Kasumi-1 (cell line): ENCODE results near the gene NAALADL2.

Source experiments
- DNase-seq, 2 experiments: peaks; one replicate each; lab custom pipeline; 2025; lab: John Stamatoyannopoulos, UW

Gene NAALADL2

GRCh38 chr3:174884776-174885568 is 25.8 kb downstream of the NAALADL2 start:
- DNase-seq = no peak

DNA sequence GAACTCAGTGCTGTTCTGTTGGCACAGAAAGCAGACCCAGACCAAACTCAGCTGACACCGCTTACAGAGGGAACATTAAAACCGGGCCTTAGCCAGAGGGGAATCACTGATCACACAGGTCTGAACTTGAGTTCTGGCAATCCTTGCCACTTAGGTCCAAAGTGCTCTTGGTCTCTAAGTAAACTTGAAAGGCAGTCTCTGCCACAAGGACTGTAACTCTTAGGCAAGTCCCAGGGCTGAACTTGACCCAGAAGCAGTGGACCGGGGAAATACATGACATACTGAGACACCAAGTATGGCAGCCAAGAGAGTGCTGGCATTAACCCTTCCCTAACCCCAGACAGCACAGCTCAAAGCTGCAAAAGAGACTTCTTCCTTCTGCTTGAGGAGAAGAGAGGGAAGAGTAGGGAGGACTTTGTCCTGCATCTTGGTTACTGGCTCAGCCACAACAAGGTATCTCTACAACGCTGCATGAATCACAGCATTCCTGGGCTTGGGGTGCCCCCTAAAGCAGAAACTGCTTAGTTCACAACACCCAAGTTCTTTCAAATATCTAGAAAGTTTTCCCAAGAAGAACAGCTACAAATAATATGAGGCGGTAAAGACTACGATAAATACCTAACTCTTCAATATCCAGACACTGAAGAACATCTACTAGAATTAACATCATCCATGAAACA is 32.5 kb downstream of the NAALADL2 start:
- no peak for DNase-seq

GRCh38 chr3:174907027-174907426 is 47.9 kb downstream of the NAALADL2 start:
- DNase-seq = no peak

DNA sequence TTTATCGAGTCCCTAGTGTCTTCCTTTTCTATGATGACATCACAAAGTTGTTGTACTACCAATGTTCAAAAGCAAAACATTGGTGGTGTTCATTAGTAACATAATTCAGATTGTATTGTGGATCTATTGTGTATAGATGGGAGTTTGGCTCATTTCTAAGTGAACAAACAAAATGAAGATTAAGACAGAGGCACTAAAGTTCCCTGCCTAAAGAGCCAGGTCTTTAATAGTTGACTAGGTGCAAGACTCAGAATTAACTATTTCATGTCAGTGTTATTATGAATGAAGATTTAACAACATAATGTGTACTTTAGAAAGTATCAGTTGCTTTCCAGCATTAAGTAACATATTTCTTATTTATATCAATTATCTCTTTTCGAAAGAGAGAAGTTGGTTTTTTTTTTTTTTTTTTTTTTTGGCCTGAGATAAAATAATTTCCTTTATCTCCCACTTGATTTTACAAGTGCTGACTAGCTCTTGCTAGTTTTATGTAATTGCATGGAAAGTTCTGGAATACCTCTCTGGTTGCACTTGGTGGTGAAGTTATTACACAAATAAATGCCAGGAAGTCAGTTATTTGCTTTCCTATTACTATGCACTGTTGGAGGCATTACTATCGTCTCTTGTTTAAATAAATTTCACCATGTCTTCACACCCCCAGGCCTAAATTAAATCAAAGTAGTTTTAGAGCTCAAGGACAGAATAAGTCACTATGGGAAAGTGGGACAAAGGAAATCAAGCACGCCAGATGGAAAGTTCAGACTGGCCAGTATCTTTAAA is 48.7 kb downstream of the NAALADL2 start:
- no peak for DNase-seq

- DNase-seq = no peak
Measured at GRCh38 chr3:174931473-174932353, 72.6 kb downstream of the NAALADL2 start.

- no peak for DNase-seq
Measured at GRCh38 chr3:174936590-174936989, 77.5 kb downstream of the NAALADL2 start.

DNA sequence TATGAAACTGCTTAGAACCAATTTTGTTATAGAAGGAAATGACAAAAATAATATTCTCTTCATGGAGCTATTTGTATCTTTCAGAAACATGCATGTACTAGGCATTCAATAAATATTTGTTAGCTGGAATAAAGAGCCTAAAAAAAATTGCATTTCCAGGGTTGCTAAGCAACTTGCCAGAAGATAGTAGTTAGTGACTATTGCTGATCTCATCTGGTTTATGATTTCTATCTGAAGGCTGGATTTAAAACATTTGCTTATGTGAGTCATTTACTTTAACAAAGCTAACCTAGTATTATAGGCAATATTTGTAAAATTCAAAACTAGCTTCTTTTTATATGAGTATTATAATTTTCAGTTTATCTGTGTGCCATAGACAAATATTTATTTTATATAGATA is 78.3 kb downstream of the NAALADL2 start:
- DNase-seq = no peak

DNA sequence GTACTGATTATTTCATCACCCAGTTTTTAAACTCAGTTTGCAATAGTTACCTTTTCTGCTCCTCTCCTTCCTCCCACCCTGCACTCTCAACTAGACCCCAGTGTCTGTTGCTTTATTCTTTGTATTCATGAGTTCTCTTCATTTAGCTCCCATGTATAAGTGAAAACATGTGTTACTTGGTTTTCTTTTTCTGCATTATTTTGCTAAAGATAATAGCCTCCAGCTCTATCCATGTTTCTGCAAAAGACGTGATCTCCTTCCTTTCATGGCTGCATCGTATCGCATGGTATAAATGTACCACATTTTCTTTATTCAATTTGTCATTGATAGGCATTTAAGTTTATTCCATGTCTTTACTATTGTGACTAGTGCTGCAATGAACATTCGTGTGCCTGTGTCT is 79.0 kb downstream of the NAALADL2 start:
- no peak for DNase-seq

GRCh38 chr3:174940151-174940550 is 81.0 kb downstream of the NAALADL2 start:
- no peak for DNase-seq

DNA sequence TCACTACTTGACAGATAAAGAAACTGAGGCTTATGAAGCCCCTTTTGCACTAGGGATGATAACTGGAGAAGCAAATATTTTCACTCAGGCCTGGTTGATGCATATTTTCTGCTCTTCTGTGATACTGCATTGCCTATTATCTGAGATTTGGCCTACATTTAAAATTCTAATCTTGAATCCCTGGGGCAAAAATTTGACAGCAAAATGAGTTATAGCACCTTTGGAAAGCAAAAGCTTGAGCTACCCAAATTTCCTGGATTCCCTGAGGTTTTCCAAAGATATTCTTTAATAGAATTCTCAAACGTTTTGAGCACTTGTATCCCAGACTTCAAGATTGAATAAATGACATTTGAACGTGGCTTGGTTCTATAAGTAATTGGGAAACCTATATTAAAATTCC is 86.1 kb downstream of the NAALADL2 start:
- DNase-seq = no peak

GRCh38 chr3:174945951-174946350 is 86.8 kb downstream of the NAALADL2 start:
- no peak for DNase-seq

- DNase-seq = no peak
Measured at GRCh38 chr3:174949523-174949922, 90.4 kb downstream of the NAALADL2 start.

DNA sequence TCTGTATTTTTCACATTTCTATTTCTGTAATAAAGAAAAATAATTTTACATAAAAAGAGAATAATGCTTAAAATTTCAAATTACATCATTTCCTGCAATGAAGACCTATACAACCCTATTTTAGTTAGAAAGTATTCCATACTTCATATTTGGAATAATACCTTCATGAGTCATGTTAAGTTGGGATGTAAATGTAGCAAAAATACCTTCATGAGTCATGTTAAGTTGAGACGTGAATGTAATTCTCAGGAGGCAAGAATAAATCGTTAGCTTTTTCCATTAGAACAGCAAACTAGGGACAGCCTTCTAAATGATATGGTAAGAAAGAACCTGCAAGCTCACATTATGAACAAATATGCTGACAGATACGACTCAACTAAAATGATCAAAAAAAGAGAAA is 91.9 kb downstream of the NAALADL2 start:
- no peak for DNase-seq

GRCh38 chr3:174951498-174952005 is 92.4 kb downstream of the NAALADL2 start:
- DNase-seq = no peak

DNA sequence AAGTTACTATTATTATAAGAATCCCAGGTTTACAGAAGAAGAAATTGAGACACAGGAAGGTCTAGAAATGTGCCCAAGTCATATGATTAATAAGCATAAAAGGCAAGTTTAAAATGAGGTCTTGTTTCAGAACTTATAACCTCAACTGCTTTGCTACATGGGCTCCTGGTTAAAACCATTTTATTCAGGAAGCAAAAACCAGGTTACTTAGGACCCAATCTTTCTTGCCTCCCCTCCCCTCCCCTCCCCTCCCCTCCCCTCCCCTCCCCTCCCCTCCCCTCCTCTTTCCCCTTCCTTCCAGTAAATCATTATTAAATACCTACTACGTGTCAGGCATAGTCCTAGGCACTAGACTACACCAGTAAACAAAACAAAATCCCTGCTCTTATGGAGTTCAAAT is 93.9 kb downstream of the NAALADL2 start:
- DNase-seq = no peak

- no peak for DNase-seq
Measured at GRCh38 chr3:174955513-174956016, 96.4 kb downstream of the NAALADL2 start.

- DNase-seq = no peak
Measured at GRCh38 chr3:174957081-174957480, 97.9 kb downstream of the NAALADL2 start.

DNA sequence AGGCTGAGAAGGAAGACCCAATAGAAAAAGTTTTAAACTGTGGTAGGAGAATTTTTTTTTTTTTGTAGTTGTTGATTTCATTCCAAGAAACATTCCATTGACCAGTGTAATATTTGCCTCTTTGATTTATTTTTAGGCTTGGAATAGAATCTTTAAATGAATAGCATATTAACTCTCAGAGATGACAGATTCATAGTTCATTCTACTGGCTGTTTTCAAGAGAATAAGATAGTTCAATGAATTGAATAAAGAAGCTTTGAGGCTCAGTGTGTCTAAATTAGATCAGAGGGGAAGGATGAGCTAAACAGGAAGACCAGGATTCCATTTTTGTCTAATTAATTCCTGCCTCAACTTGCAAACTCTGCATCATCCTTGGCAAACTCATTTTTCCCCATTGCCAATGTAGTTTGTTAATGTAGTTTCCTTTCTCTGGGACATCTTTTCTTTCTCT is 98.4 kb downstream of the NAALADL2 start:
- no peak for DNase-seq

DNA sequence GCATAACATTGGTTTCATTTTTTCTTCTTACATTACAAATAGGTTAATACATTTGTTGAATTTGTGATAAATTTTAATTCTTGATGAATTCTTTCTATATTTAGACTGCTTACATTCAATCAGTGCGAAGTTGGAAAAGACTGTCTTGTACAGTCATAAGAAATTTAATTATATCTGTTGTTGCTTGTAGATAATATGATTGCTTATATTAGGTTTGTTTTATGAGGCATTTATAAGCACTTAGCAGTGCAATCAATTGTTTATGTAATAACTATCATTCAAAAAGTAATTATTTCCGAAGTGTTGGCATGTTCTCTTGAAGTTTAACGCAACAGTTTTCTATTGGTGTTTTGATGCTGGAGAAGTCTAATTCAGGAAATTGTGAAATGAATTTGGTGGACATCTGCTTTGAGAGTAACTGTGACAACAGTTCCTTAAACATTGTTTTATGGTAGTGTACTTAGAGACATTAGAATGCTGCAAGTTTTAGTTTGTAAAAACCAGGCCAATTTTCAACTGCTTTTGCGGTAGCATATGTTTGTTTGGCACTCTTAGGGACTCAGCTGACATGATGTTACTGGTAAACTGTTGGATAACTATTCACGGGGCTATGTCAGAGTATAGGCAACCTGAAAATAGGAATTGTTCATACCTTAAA is 99.7 kb downstream of the NAALADL2 start:
- DNase-seq = peak; percentile 18 to 28

- no peak for DNase-seq
Measured at GRCh38 chr3:174959556-174960065, 100.5 kb downstream of the NAALADL2 start.
